Mesenchymal stem cell (in vitro differentiated cells and primary cell): ENCODE results near the gene KLK1.
"Not testable (repeated sequence)": the region's sequence is repeated elsewhere in the genome, so short reads cannot be mapped to it uniquely, and the experiment has no call there.

Source experiments
- DNase-seq: peaks from one replicate; pipeline ENCODE4 v3.0.0-alpha.2; 2013
- H2AFZ ChIP-seq: one replicate; pipeline ENCODE4 v1.6.1; 2013; ENCODE audit warnings: low read depth, mild to moderate bottlenecking, control low read depth, inconsistent platforms, low read length, moderate library complexity
- H2AK5ac ChIP-seq: 2 replicates; pipeline ENCODE4 v1.6.1; 2013; ENCODE audit warnings: low read length, moderate library complexity, mild to moderate bottlenecking, inconsistent platforms; ENCODE audit not compliant: severe bottlenecking
- H2BK120ac ChIP-seq: one replicate; pipeline ENCODE4 v1.6.1; 2013; ENCODE audit warnings: low read depth, mild to moderate bottlenecking, inconsistent platforms, low read length, moderate library complexity
- H2BK12ac ChIP-seq, 2 experiments: one replicate each; pipeline ENCODE4 v1.6.1; 2013; ENCODE audit warnings: inconsistent platforms in 2 of 2, low read length in 2 of 2, mild to moderate bottlenecking in 2 of 2, moderate library complexity in 2 of 2, control low read depth in 1 of 2
- H2BK15ac ChIP-seq: one replicate; pipeline ENCODE4 v1.6.1; 2013; ENCODE audit warnings: mild to moderate bottlenecking, low read depth, inconsistent platforms; ENCODE audit not compliant: poor library complexity, severe bottlenecking
- H2BK5ac ChIP-seq: 2 replicates; pipeline ENCODE4 v1.6.1; 2013; ENCODE audit warnings: low read depth, mild to moderate bottlenecking, low read length, control low read depth, inconsistent platforms; ENCODE audit not compliant: poor library complexity, severe bottlenecking
- H3K14ac ChIP-seq, 2 experiments: one replicate each; pipeline ENCODE4 v1.6.1; 2013; ENCODE audit warnings: inconsistent platforms in 2 of 2, low read length in 2 of 2, control low read depth in 1 of 2, mild to moderate bottlenecking in 1 of 2, moderate library complexity in 1 of 2
- H3K18ac ChIP-seq, 2 experiments: one replicate each; pipeline ENCODE4 v1.6.1; 2013; ENCODE audit warnings: inconsistent platforms in 2 of 2, low read length in 2 of 2, control low read depth in 1 of 2, low read depth in 1 of 2, mild to moderate bottlenecking in 1 of 2
- H3K23ac ChIP-seq, 2 experiments: one replicate each; pipeline ENCODE4 v1.6.1; 2013; ENCODE audit warnings: inconsistent platforms in 2 of 2, low read length in 2 of 2, mild to moderate bottlenecking in 2 of 2, moderate library complexity in 2 of 2, control low read depth in 1 of 2
- H3K27ac ChIP-seq: 2 replicates; pipeline ENCODE4 v1.5.1; 2013; ENCODE audit warnings: mild to moderate bottlenecking, moderate library complexity, low read length, control low read depth, inconsistent platforms; ENCODE audit not compliant: poor library complexity, severe bottlenecking
- H3K27me3 ChIP-seq, 2 experiments: 2 replicates each; pipeline versions ENCODE4 v1.6.1 to v1.7.0; 2013; ENCODE audit warnings: low read length in 2 of 2, mild to moderate bottlenecking in 2 of 2, moderate library complexity in 2 of 2, control low read depth in 1 of 2, inconsistent platforms in 1 of 2; ENCODE audit not compliant: control insufficient read depth in 1 of 2, insufficient read depth in 1 of 2
- H3K36me3 ChIP-seq, 2 experiments: 2 replicates each; pipeline versions ENCODE4 v1.6.1 to v1.7.0; 2013; ENCODE audit warnings: low read length in 2 of 2, control low read depth in 1 of 2, inconsistent platforms in 1 of 2, low read depth in 1 of 2, mild to moderate bottlenecking in 1 of 2; ENCODE audit not compliant: insufficient read depth in 2 of 2, control insufficient read depth in 1 of 2
- H3K4ac ChIP-seq, 2 experiments: one replicate each; pipeline ENCODE4 v1.6.1; 2013; ENCODE audit warnings: inconsistent platforms in 2 of 2, low read length in 2 of 2, mild to moderate bottlenecking in 2 of 2, moderate library complexity in 2 of 2, control low read depth in 1 of 2, low read depth in 1 of 2
- H3K4me1 ChIP-seq: 2 replicates; pipeline ENCODE4 v1.6.1; 2013; ENCODE audit warnings: low read depth, low read length, control low read depth; ENCODE audit not compliant: control insufficient read depth, insufficient read depth
- H3K4me2 ChIP-seq: 2 replicates; pipeline ENCODE4 v1.6.1; 2013; ENCODE audit warnings: low read length, mild to moderate bottlenecking, inconsistent platforms; ENCODE audit not compliant: poor library complexity, severe bottlenecking
- H3K4me3 ChIP-seq, 2 experiments: 2 replicates each; pipeline versions ENCODE4 v1.5.1 to v1.7.0; 2013; ENCODE audit warnings: low read length in 2 of 2, mild to moderate bottlenecking in 2 of 2, control low read depth in 1 of 2, low read depth in 1 of 2; ENCODE audit not compliant: insufficient read depth in 1 of 2
- H3K79me1 ChIP-seq: replicated peaks from 2 replicates; pipeline ENCODE4 v1.6.1; 2013; ENCODE audit warnings: mild to moderate bottlenecking, control low read depth, low read length, inconsistent platforms; ENCODE audit not compliant: poor library complexity, severe bottlenecking
- H3K9ac ChIP-seq: 2 replicates; pipeline ENCODE4 v1.7.0; 2013; ENCODE audit warnings: mild to moderate bottlenecking, low read length, moderate library complexity
- H3K9me3 ChIP-seq: 2 replicates; pipeline ENCODE4 v1.7.0; 2013; ENCODE audit warnings: mild to moderate bottlenecking, low read length; ENCODE audit not compliant: control insufficient read depth
- H4K8ac ChIP-seq: one replicate; pipeline ENCODE4 v1.6.1; 2013; ENCODE audit warnings: inconsistent platforms, mild to moderate bottlenecking, low read length, moderate library complexity
- H4K91ac ChIP-seq: one replicate; pipeline ENCODE4 v1.6.1; 2013; ENCODE audit warnings: mild to moderate bottlenecking, low read length, inconsistent platforms
- WGBS: methylation state at CpG from one replicate; pipeline ENCODE4 v1.1.7; 2013; ENCODE audit warnings: mixed read lengths; 5-methylcytosine and 5-hydroxymethylcytosine counted together

KLK1 gene

DNA sequence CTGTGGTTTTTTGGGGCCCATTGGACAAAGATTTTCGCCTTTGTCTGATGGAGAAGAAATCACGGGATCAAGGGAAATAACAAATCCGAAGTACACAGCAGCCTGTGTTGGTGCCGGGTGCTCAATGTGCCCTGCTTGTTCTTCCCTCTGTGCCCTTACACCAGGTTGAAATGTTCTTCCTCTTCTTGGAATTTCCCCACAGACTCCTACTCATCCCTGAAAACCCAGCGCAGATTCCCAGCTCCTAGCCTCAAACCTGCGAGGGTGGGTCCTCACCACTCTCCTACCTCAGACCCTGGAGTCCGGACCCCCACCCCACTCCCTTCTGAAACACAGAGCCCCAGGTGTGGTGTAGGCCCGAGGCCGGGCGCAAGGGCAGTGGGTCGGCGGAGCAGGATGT, 38.3 kb downstream of the KLK1 start:
- no peaks in the 10 kb centered on the region for H3K9me3 ChIP-seq
- no peaks in the 10 kb centered on the region for H3K4me1 ChIP-seq
- H3K23ac ChIP-seq, result no peak overlapping the region
- H3K9ac ChIP-seq, result no peak overlapping the region
- H3K27ac ChIP-seq, result no peak overlapping the region
- 92% methylated on average over 12 of the region's 12 CpGs for WGBS
- H2BK12ac ChIP-seq, result no peak overlapping the region
- H3K4ac ChIP-seq, result no peak overlapping the region
- no peak for DNase-seq
- no peak overlapping the region for H2BK15ac ChIP-seq
- no peaks in the 10 kb centered on the region for H3K79me1 ChIP-seq
- no peaks in the 10 kb centered on the region for H3K36me3 ChIP-seq
- no peak overlapping the region for H3K4me2 ChIP-seq
- no peak overlapping the region for H3K14ac ChIP-seq
- H3K18ac ChIP-seq, result no peak overlapping the region
- H2AFZ ChIP-seq, result no peak overlapping the region
- H4K8ac ChIP-seq, result no peak overlapping the region
- H2AK5ac ChIP-seq, result no peak overlapping the region
- H2BK5ac ChIP-seq, result no peak overlapping the region
- no peak overlapping the region for H2BK120ac ChIP-seq
- no peak overlapping the region for H3K4me3 ChIP-seq
- H3K27me3 ChIP-seq, result peaks cover 0 to 33% of the 10 kb centered on the region in 2 experiments
- H4K91ac ChIP-seq, result no peak overlapping the region

DNA sequence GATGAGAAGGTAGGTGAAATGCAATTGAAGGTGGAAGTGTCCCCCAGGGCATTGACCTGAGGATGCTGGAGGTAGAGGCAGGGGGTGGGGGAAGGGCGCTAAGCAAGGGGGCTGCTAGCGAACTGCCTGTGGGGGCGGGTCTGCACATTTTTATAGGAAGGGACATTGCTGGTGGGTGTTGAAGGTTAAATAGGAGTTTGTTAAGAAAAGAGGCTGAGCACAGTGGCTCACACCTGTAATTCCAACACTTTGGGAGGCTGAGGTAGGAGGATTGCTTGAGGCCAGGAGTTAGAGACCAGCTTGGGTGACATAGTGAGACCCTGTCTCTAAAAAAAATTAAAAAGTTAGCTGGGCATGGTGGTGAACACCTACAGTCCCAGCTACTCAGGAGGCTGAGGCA, 38.9 kb downstream of the KLK1 start:
- Histone ChIP-seq H3K4ac (no peak overlapping the region), H3K36me3 (no peaks in the 10 kb centered on the region), H3K23ac (no peak overlapping the region), H2AFZ (no peak overlapping the region), H3K27me3 (peaks cover 0 to 39% of the 10 kb centered on the region in 2 experiments), H3K18ac (no peak overlapping the region), H3K4me1 (no peaks in the 10 kb centered on the region), H2AK5ac (no peak overlapping the region), H3K4me2 (no peak overlapping the region), H2BK120ac (no peak overlapping the region), H2BK12ac (no peak overlapping the region), H4K91ac (no peak overlapping the region), H3K4me3 (no peak overlapping the region), H3K27ac (no peak overlapping the region), H2BK5ac (no peak overlapping the region), H2BK15ac (no peak overlapping the region), H3K14ac (no peak overlapping the region), H4K8ac (no peak overlapping the region), H3K9ac (no peak overlapping the region), H3K79me1 (no peaks in the 10 kb centered on the region), H3K9me3 (no peaks in the 10 kb centered on the region)
- DNase-seq, result no peak
- WGBS, result 96% methylated on average over 3 of the region's 3 CpGs

GRCh38 chr19:50783848-50784152, 39.8 kb downstream of the KLK1 start:
- H3K4me2 ChIP-seq, H3K36me3 ChIP-seq, H4K91ac ChIP-seq, H2BK120ac ChIP-seq, DNase-seq, H2AK5ac ChIP-seq, H3K4ac ChIP-seq, H3K4me3 ChIP-seq, H3K18ac ChIP-seq, H3K4me1 ChIP-seq, H3K9me3 ChIP-seq, H3K27ac ChIP-seq, H4K8ac ChIP-seq, H2BK15ac ChIP-seq, H2AFZ ChIP-seq, H2BK12ac ChIP-seq, H3K9ac ChIP-seq, H3K23ac ChIP-seq, H3K79me1 ChIP-seq, H2BK5ac ChIP-seq, H3K14ac ChIP-seq: not testable (repeated sequence)
- H3K27me3 ChIP-seq, result peaks cover 0 to 48% of the 10 kb centered on the region in 2 experiments
- WGBS, result 38% methylated on average over 6 of the region's 8 CpGs

GRCh38 chr19:50780753-50781435, 42.7 kb downstream of the KLK1 start:
- Histone ChIP-seq H2BK5ac (no peak overlapping the region), H2BK12ac (no peak overlapping the region), H4K91ac (no peak overlapping the region), H3K4me1 (no peaks in the 10 kb centered on the region), H3K9me3 (peaks cover 5% of the 10 kb centered on the region), H4K8ac (no peak overlapping the region), H3K4me3 (no peak overlapping the region), H3K18ac (no peak overlapping the region), H3K23ac (no peak overlapping the region), H3K36me3 (no peaks in the 10 kb centered on the region), H2BK120ac (no peak overlapping the region), H2AFZ (no peak overlapping the region), H3K4me2 (no peak overlapping the region), H3K9ac (no peak overlapping the region), H2BK15ac (no peak overlapping the region), H3K14ac (no peak overlapping the region), H3K27ac (no peak overlapping the region), H2AK5ac (no peak overlapping the region), H3K4ac (no peak overlapping the region), H3K79me1 (no peaks in the 10 kb centered on the region), H3K27me3 (peaks cover 0 to 63% of the 10 kb centered on the region in 2 experiments)
- DNase-seq, result no peak
- 75% methylated on average over 16 of the region's 16 CpGs for WGBS
